Forelimb muscle (tissue), 1 donor: ENCODE results near the gene CCAR1. TPM values are rescaled to one million over a fixed set of nuclear protein-coding genes. Genes with fewer than 3 reads are reported as not detected.
"Not testable (repeated sequence)": the region's sequence is repeated elsewhere in the genome, so short reads cannot be mapped to it uniquely, and the experiment has no call there.

Experiments
- DNase-seq: peaks from one replicate; pipeline ENCODE4 v3.0.0-alpha.2; 2013; ENCODE audit warnings: low read depth
- polyA plus RNA-seq: library from polyadenylated mRNA; unstranded; fragments of 120-200 nt; gene quantifications from one replicate; pipeline ENCODE4 v1.2.1, GENCODE V29; 2013; ENCODE audit not compliant: insufficient read length

The CCAR1 gene
- polyA plus RNA-seq, 1 donor, result 69.5 TPM

DNA sequence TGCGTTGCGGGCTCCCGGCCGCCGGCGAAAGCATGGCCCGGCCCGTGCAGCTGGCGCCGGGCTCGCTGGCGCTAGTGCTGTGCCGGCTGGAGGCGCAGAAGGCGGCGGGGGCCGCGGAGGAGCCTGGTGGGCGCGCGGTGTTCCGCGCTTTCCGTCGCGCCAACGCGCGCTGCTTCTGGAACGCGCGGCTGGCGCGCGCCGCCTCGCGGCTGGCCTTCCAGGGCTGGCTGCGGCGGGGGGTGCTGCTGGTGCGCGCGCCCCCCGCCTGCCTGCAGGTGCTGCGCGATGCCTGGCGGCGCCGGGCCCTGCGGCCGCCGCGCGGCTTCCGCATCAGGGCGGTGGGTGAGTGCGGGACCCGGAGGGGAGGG lies 106.5 kb downstream of the CCAR1 start:
- DNase-seq, result not testable (repeated sequence)

DNA sequence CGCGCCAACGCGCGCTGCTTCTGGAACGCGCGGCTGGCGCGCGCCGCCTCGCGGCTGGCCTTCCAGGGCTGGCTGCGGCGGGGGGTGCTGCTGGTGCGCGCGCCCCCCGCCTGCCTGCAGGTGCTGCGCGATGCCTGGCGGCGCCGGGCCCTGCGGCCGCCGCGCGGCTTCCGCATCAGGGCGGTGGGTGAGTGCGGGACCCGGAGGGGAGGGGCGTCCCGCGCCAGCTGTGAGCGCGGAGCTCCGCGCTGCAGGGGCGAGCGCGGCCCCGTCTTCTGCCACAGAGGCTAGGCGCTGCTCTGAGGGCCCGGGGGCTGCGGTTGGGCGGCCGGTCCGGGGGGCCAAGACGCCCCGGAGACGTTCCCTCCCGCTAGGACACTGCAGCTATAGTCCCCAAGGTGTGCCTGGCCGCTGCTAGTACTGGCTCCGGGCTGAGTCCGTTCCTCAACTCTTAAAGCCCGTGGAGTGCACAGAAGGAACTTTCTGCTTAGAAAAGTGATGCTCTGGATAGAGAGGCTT lies 107.1 kb downstream of the CCAR1 start:
- not testable (repeated sequence) for DNase-seq

DNA sequence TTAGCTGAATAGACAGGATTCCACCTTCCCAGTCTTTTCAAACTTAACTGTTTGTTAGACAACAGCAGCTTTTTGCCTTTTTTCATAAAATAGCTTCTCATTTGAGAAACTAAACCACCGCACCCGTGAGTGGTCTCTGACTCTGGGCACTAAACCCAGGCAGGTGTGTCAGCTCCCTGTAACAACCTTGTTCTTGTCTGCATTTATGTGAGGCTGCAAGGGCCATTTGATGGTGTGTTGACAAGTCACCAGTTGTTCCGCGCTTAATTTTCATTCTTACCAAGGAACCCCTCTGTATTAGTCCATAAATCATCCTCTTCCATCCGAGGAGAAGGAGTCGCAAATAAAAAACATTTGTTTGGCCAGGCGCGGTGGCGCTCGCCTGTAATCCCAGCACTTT lies 107.8 kb downstream of the CCAR1 start:
- no peak for DNase-seq

DNA sequence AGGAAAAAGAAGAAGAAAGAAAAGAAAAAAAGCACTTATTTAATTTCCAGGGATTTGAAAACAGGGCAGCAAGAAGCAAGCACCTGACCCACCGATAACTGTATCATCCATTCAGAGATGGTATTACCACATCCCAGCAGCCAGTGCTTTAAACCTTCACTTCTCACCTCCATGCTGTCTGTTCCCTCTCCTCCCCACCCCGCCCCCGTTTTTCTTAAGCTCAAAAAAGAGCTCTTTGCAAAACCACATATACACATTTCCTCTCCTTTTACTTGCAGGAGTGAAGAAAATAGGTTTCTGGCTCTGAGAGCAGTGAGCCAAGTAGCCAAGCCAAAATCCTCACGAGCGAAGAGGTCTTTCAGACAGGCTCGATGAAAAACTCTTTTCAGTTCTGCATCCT lies 108.5 kb downstream of the CCAR1 start:
- no peak for DNase-seq

DNA sequence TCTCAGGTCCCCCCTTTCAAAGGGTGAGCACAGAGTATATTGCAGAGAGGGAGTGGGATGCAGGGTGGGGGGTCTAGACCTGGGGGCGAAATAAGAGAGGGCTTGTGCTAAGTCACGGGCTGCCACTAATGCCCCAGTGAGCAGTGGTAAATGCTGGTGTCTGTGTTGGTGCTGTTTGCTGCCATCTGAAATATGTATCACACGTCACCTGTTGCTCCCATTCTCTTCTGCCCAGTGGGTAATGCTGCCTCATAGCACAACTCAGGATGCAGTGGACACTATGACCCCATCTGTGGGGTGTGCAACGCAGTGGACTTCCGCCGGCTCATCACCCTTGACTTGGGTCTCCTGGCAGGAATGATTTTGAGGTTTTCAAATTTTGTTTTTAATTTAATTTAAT lies 108.9 kb downstream of the CCAR1 start:
- no peak for DNase-seq

DNA sequence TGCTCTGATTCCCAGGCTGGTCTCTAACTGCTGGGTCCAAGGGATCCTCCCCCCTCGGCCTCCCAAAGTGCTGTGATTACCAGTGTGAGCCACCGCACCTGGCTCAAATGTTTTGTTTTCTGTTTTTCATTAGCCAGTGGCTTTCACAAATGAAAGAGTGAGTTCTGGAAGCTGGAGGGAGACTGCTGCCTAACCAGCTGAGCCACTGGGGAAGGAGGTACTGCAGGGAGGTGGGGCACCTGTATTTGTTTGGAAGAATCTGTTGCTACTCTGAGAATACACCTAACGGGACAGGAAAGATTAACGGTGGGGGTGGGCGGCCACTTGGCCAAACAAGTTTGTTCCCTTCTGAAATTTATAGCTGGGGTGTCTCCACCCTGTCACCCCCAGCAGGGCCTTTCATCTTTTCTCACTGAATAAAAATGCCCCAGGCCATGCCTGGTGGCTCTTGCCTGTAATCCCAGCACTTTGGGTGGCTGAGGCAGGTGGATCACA lies 111.0 kb downstream of the CCAR1 start:
- no peak for DNase-seq

DNA sequence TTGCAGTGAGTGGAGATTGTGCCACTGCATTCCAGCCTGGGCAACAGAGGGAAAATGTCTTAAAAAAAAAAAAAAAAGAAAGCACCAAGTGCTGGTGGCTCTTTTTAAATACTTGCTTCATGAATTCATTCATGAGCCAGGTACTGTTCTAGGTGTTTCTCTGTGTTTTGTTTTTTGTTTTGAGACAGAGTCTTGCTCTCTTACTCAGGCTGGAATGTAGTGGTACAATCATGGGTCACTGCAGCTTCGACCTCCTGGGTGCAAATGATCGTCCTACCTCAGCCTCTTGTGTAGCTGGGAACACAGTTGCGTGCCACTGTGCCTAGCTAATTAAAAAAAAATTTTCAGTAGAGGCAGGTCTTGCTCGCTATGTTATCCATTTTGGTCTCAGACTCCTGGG lies 111.6 kb downstream of the CCAR1 start:
- no peak for DNase-seq

DNA sequence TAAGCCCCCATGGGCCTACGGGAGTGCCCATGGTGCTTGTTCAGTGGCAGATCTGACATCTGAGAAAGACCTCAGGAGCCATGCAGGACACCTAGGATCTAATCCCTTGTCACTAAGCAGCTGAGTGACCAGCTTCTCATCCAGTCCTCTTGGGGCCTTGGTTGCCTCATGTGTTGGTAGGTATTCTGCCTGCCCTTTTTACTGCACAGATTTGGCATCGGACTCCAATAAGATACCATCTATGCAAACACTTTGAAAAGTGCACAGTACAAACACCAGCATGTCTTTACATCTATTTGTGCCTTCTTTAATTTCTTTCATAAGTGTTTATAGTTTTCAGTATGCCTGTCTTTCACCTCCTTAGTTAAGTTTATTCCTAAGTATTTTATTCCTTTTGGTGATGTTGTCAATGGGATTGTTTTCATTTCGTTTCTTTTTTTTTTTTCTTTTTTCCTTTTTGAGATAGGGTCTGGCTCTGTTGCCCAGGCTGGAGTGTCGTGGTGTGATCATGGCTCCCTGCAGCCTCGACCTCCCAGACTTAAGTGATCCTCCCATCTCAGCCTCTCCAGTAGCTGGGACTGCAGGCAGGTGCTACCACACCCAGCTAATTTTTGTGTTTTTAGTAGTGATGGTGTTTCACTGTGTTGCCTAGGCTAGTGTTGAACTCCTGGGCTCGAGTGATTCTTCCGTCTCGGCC lies 116.7 kb downstream of the CCAR1 start:
- DNase-seq, result no peak

DNA sequence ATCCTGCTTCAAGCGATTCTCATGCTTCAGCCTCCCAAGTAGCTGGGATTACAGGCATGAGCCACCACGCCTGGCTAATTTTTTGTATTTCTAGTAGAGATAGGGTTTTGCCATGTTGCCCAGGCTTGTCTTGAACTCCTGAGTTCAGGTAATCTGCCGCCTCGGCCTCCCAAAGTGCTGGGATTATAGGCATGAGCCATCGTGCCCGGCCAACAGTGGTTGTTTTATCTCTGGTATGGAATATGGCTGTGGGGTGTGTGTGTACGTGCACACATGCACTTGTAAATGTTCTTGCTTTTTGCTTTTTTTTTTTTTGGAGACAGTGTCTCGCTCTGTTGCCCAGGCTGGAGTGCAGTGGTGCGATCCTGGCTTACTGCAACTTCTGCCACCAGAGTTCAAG lies 119.6 kb downstream of the CCAR1 start:
- not testable (repeated sequence) for DNase-seq

Other genes with a start within 250 kb of the CCAR1 start
- gene DNA2, start 249.3 kb upstream of the CCAR1 start, polyA plus RNA-seq, result 5.5 TPM
- gene SLC25A16, start 193.7 kb upstream of the CCAR1 start, polyA plus RNA-seq, result 9.4 TPM
- gene TET1, start 160.9 kb upstream of the CCAR1 start, polyA plus RNA-seq, result 8.2 TPM
- 2.5 TPM for gene STOX1, start 106.3 kb downstream of the CCAR1 start, polyA plus RNA-seq
- 45.8 TPM for gene DDX50, start 180.1 kb downstream of the CCAR1 start, polyA plus RNA-seq
- 43.1 TPM for gene DDX21, start 234.9 kb downstream of the CCAR1 start, polyA plus RNA-seq